Panc1 (cell line): ENCODE results near the gene IL31RA.
A peak's percentile ranks its signal among the peaks of the same experiment; 100 is the strongest.

Source experiments
- POLR2AphosphoS5 ChIP-seq: IDR thresholded peaks from 2 replicates; pipeline ENCODE4 v1.6.1; 2012; ENCODE audit warnings: mild to moderate bottlenecking, low read depth, low read length, moderate library complexity
- SIN3A ChIP-seq: IDR thresholded peaks from 2 replicates; pipeline ENCODE4 v1.6.1; 2012; ENCODE audit warnings: low read depth, mild to moderate bottlenecking, low read length, moderate library complexity, borderline replicate concordance; ENCODE audit not compliant: insufficient read depth
- TCF7L2 ChIP-seq: IDR thresholded peaks from 2 replicates; pipeline ENCODE4 v1.6.1; 2011; ENCODE audit warnings: mild to moderate bottlenecking, low read depth, low read length, inconsistent platforms
- TF ChIP-seq, protein P1 (sequence below): fragments of 450-650 bp; IDR thresholded peaks from 2 replicates; pipeline ENCODE4 v1.5.1; 2017; ENCODE audit warnings: mild to moderate bottlenecking
- TF ChIP-seq, protein P2 (sequence below), 2 experiments: IDR thresholded peaks; 2 replicates each; pipeline ENCODE4 v1.6.1; 2011 to 2012; ENCODE audit warnings: low read depth in 2 of 2, control low read depth in 1 of 2, low read length in 1 of 2, mild to moderate bottlenecking in 1 of 2, moderate library complexity in 1 of 2; ENCODE audit not compliant: insufficient read depth in 1 of 2

DNA sequence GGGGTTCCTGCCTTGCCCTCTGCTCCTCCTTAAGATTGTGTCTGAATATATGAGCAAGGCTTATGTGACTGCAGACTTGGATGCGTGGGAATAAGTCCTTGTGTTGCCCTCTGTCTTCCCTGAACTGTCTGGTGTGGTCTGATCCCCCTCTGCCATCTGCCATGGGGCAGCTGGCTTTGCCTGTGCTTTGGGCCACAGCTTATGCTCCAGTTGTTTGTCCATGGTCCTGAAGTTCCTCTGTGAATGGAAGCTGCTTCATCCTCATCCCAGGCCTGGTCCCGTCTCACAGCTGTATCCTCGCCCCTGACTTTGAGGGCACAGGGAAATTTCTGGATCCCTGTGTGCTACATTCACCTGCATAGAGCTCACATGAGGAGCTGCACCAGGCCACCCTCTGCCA is 14.7 kb downstream of the IL31RA start:
- TF ChIP-seq, protein P1, sequence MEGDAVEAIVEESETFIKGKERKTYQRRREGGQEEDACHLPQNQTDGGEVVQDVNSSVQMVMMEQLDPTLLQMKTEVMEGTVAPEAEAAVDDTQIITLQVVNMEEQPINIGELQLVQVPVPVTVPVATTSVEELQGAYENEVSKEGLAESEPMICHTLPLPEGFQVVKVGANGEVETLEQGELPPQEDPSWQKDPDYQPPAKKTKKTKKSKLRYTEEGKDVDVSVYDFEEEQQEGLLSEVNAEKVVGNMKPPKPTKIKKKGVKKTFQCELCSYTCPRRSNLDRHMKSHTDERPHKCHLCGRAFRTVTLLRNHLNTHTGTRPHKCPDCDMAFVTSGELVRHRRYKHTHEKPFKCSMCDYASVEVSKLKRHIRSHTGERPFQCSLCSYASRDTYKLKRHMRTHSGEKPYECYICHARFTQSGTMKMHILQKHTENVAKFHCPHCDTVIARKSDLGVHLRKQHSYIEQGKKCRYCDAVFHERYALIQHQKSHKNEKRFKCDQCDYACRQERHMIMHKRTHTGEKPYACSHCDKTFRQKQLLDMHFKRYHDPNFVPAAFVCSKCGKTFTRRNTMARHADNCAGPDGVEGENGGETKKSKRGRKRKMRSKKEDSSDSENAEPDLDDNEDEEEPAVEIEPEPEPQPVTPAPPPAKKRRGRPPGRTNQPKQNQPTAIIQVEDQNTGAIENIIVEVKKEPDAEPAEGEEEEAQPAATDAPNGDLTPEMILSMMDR, result no peak
- TF ChIP-seq POLR2AphosphoS5, result no peak
- no peak for TF ChIP-seq TCF7L2
- TF ChIP-seq SIN3A, result no peak
- TF ChIP-seq, protein P2, sequence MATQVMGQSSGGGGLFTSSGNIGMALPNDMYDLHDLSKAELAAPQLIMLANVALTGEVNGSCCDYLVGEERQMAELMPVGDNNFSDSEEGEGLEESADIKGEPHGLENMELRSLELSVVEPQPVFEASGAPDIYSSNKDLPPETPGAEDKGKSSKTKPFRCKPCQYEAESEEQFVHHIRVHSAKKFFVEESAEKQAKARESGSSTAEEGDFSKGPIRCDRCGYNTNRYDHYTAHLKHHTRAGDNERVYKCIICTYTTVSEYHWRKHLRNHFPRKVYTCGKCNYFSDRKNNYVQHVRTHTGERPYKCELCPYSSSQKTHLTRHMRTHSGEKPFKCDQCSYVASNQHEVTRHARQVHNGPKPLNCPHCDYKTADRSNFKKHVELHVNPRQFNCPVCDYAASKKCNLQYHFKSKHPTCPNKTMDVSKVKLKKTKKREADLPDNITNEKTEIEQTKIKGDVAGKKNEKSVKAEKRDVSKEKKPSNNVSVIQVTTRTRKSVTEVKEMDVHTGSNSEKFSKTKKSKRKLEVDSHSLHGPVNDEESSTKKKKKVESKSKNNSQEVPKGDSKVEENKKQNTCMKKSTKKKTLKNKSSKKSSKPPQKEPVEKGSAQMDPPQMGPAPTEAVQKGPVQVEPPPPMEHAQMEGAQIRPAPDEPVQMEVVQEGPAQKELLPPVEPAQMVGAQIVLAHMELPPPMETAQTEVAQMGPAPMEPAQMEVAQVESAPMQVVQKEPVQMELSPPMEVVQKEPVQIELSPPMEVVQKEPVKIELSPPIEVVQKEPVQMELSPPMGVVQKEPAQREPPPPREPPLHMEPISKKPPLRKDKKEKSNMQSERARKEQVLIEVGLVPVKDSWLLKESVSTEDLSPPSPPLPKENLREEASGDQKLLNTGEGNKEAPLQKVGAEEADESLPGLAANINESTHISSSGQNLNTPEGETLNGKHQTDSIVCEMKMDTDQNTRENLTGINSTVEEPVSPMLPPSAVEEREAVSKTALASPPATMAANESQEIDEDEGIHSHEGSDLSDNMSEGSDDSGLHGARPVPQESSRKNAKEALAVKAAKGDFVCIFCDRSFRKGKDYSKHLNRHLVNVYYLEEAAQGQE (IDR thresholded peaks at IDR 0.05; ENCODE audit: insufficient read depth in 1 of 2, low read depth in 2 of 2, low read length in 1 of 2), result peak; percentile 77 to 85
